Coronary artery (tissue), 2 donors: ENCODE results near the gene SLC17A2.

Experiments used
- DNase-seq: peaks from one replicate; pipeline ENCODE4 v3.0.0-alpha.2; 2017; ENCODE audit warnings: low spot score
- H3K27ac ChIP-seq, 2 donors: fragments of 200-600 bp; sonication (generic); one replicate each; pipeline ENCODE4 v1.5.1; 2016 to 2019
- H3K4me3 ChIP-seq: fragments of 200-600 bp; sonication (generic); 2 replicates; pipeline ENCODE4 v1.5.1; 2016; ENCODE audit warnings: mild to moderate bottlenecking, moderate library complexity
- CTCF ChIP-seq: fragments of 200-600 bp; sonication (generic); IDR thresholded peaks from one replicate; pipeline ENCODE4 v1.5.1; 2019; ENCODE audit warnings: antibody characterized with exemption

SLC17A2 gene

GRCh38 chr6:25960734-25961133, 30.2 kb upstream of the SLC17A2 start:
- Histone ChIP-seq H3K27ac (peak overlapping the region in 1 of 2 donors; percentile 95), H3K4me3 (no peak overlapping the region)
- no peak for TF ChIP-seq CTCF
- DNase-seq = no peak

- no peak for TF ChIP-seq CTCF
- Histone ChIP-seq H3K27ac (no peak overlapping the region), H3K4me3 (no peak overlapping the region)
- DNase-seq = no peak
These were observed 29.5 kb upstream of the SLC17A2 start for GRCh38 chr6:25959890-25960536.

DNA sequence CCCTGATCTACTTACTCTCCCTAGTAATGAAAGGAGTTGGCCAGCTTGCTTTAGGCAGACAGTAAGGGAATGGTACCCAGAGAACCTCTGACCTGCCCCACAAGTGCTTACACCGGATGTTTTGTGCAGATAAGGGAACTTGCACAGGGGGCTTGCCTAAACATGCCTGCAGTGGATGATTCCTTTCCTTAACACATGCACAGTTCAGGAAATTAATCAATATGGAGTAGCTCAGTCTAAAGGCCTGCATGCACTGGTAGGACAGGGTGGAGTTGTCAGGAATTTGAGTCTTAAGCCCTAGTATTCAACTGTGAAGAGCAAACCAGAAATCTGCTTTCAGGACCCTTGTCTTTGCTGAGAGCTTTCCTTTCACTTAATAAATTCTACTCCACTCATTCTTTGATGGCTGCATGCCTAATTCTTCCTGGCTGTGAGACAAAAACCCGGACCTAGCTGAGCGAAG, 28.2 kb upstream of the SLC17A2 start:
- H3K4me3 ChIP-seq = no peak overlapping the region
- no peak for DNase-seq
- no peak for TF ChIP-seq CTCF
- H3K27ac ChIP-seq = no peak overlapping the region

- no peak for TF ChIP-seq CTCF
- DNase-seq = no peak
- no peak overlapping the region for H3K27ac ChIP-seq
- H3K4me3 ChIP-seq = no peak overlapping the region
These were observed 25.7 kb upstream of the SLC17A2 start for GRCh38 chr6:25956226-25956625.

GRCh38 chr6:25954756-25955155, 24.3 kb upstream of the SLC17A2 start:
- no peak for TF ChIP-seq CTCF
- Histone ChIP-seq H3K27ac (no peak overlapping the region), H3K4me3 (no peak overlapping the region)
- no peak for DNase-seq

DNA sequence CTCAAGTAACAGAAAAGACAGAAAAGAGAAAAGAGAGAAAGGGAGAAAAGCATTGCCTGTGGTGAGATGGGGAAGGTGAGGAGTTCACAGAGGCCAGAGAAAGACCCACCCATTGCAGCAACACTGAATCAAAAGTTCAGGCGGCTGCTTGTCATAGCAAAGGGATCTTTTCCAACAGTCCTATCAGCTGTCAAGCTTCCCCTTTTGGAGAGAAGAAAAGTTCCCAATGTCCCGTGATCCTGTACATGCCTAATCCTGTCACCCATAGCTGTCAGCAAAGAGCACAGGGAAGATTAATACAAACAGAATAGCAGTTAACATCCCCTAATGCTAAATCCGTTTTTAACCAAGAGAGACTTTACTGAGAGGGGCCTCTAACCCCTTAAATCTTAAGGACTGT, 23.2 kb upstream of the SLC17A2 start:
- Histone ChIP-seq H3K27ac (no peak overlapping the region), H3K4me3 (no peak overlapping the region)
- no peak for TF ChIP-seq CTCF
- no peak for DNase-seq

- no peak overlapping the region for H3K4me3 ChIP-seq
- H3K27ac ChIP-seq = no peak overlapping the region
- TF ChIP-seq CTCF = no peak
- no peak for DNase-seq
These were observed 22.0 kb upstream of the SLC17A2 start for GRCh38 chr6:25952535-25952934.
